ENCODE results near the gene NBEAL2.

GRCh38 chr3:46966811-46967210 lies 12.7 kb upstream of the NBEAL2 start:
- TF ChIP-seq CTCF (conservative IDR thresholded peaks at IDR 0.05 in 1 of 2, IDR thresholded peaks at IDR 0.05 in 1 of 2; ENCODE audit: low read depth in 1 of 2, low read length in 2 of 2), result no peak
- TF ChIP-seq EZH2 (IDR thresholded peaks at IDR 0.05; ENCODE audit: low read length, missing control alignments), result no peak

Data from fibroblast of lung (primary cell).